GM12878 (cell line): ENCODE results near the gene MBOAT1. TPM values are rescaled to one million over a fixed set of nuclear protein-coding genes. Genes with fewer than 3 reads are reported as not detected.

Source experiments
- ATAC-seq: fragments of 200-7000 bp; cut with Tn5 transposase; 3 replicates; pipeline ENCODE4 v1.9.1; 2020; ENCODE audit warnings: mild to moderate bottlenecking, moderate library complexity
- BruUV-seq: library from RNA; stranded (reverse); fragments of 400-500 nt; replicated peaks from 2 replicates; lab custom pipeline; 2021; lab: Mats Ljungman, UMichigan
- CTCF ChIA-PET: fragments of 300-600 bp; sonication (Branson Sonifier 250); formaldehyde crosslinking; extraction: SDS; loops from one replicate; lab custom pipeline; 2021; ENCODE audit warnings: inconsistent platforms; lab: Yijun Ruan, JAX
- POLR2A ChIA-PET: fragments of 350-600 bp; formaldehyde crosslinking; extraction: SDS; loops from one replicate; lab custom pipeline; 2021; ENCODE audit warnings: inconsistent platforms; lab: Charles Lee
- RAD21 ChIA-PET: fragments of 300-600 bp; sonication (Branson Sonifier 250); formaldehyde crosslinking; loops from one replicate; lab custom pipeline; 2023; ENCODE audit warnings: antibody characterized with exemption; ENCODE audit not compliant: unreplicated experiment; lab: Charles Lee
- SMC1A ChIA-PET: fragments of 300-600 bp; sonication (Branson Sonifier 250); formaldehyde crosslinking; loops from one replicate; lab custom pipeline; 2023; ENCODE audit not compliant: unreplicated experiment, uncharacterized antibody; lab: Charles Lee
- DNase-seq: peaks from one replicate; pipeline ENCODE4 v3.0.0-alpha.2; 2011; ENCODE audit warnings: low read depth, low spot score
- FAIRE-seq: peaks from 3 replicates; lab custom pipeline; 2011; peaks lifted over from hg19 to GRCh38; lab: Jason Lieb, UNC
- H2AFZ ChIP-seq: 2 replicates; pipeline ENCODE4 v1.6.0; 2011; ENCODE audit warnings: low read depth, low read length, control low read depth; ENCODE audit not compliant: control insufficient read depth
- H3K27ac ChIP-seq: 2 replicates; pipeline ENCODE4 v1.5.1; 2011; ENCODE audit warnings: control low read depth; ENCODE audit not compliant: control insufficient read depth, insufficient read depth
- H3K27me3 ChIP-seq, 2 experiments: replicated peaks in 1 of 2; 2 replicates each; pipeline versions ENCODE4 v1.6.0 to v1.6.1; 2011; ENCODE audit warnings: low read length in 1 of 2; ENCODE audit not compliant: control insufficient read depth in 2 of 2, insufficient read depth in 2 of 2
- H3K36me3 ChIP-seq, 2 experiments: 2 replicates each; pipeline ENCODE4 v1.5.1; 2011; ENCODE audit warnings: low read length in 1 of 2; ENCODE audit not compliant: control insufficient read depth in 2 of 2, insufficient read depth in 2 of 2
- H3K4me1 ChIP-seq: 2 replicates; pipeline ENCODE4 v1.6.1; 2011; ENCODE audit warnings: mild to moderate bottlenecking, low read length, moderate library complexity, mixed read lengths; ENCODE audit not compliant: control insufficient read depth, insufficient read depth
- H3K4me2 ChIP-seq: 2 replicates; pipeline ENCODE4 v1.6.0; 2011; ENCODE audit warnings: control low read depth; ENCODE audit not compliant: control insufficient read depth, insufficient read depth
- H3K4me3 ChIP-seq: fragments of 200-600 bp; sonication (generic); 2 replicates; pipeline ENCODE4 v1.5.1; 2016
- H3K79me2 ChIP-seq: 2 replicates; pipeline ENCODE4 v1.6.0; 2011; ENCODE audit warnings: low read length; ENCODE audit not compliant: control insufficient read depth, insufficient read depth
- H3K9ac ChIP-seq: 2 replicates; pipeline ENCODE4 v1.8.0; 2011; ENCODE audit warnings: low read length, control low read depth, mixed read lengths; ENCODE audit not compliant: control insufficient read depth, insufficient read depth
- H3K9me3 ChIP-seq: replicated peaks from 3 replicates; pipeline ENCODE4 v1.5.1; 2011; ENCODE audit warnings: mild to moderate bottlenecking, low read length; ENCODE audit not compliant: control insufficient read depth, insufficient read depth
- H4K20me1 ChIP-seq: 2 replicates; pipeline ENCODE4 v1.6.0; 2011; ENCODE audit not compliant: control insufficient read depth, insufficient read depth
- ATF2 ChIP-seq: IDR thresholded peaks from 2 replicates; pipeline ENCODE4 v1.6.1; 2012; ENCODE audit warnings: low read length, inconsistent platforms
- BRCA1 ChIP-seq: IDR thresholded peaks from 2 replicates; pipeline ENCODE4 v1.6.1; 2011; ENCODE audit warnings: low read depth, low read length, improper control_type of control experiment
- ESRRA ChIP-seq: IDR thresholded peaks from 2 replicates; pipeline ENCODE4 v1.6.1; 2012; ENCODE audit warnings: mild to moderate bottlenecking, low read length, improper control_type of control experiment
- HDGF ChIP-seq: fragments of 450-650 bp; IDR thresholded peaks from 2 replicates; pipeline ENCODE4 v1.6.1; 2016; ENCODE audit warnings: antibody characterized with exemption
- IRF4 ChIP-seq: IDR thresholded peaks from 2 replicates; pipeline ENCODE4 v1.6.1; 2011; ENCODE audit warnings: low read depth, low read length
- MAX ChIP-seq: IDR thresholded peaks from 2 replicates; pipeline ENCODE4 v1.6.1; 2012; ENCODE audit warnings: low read depth, low read length, improper control_type of control experiment
- MEF2A ChIP-seq: IDR thresholded peaks from 2 replicates; pipeline ENCODE4 v1.6.1; 2011; ENCODE audit warnings: low read depth, mild to moderate bottlenecking, low read length, moderate library complexity; ENCODE audit not compliant: insufficient read depth
- NFXL1 ChIP-seq: fragments of 450-650 bp; IDR thresholded peaks from 2 replicates; pipeline ENCODE4 v1.6.1; 2017; ENCODE audit warnings: antibody characterized with exemption, mild to moderate bottlenecking, borderline replicate concordance
- NR2C2 ChIP-seq: IDR thresholded peaks from 2 replicates; pipeline ENCODE4 v1.6.1; 2011; ENCODE audit warnings: borderline replicate concordance, low read depth; ENCODE audit not compliant: control insufficient read depth, insufficient read length
- POLR2AphosphoS5 ChIP-seq: IDR thresholded peaks from 2 replicates; pipeline ENCODE4 v1.6.1; 2011; ENCODE audit warnings: mild to moderate bottlenecking, low read length, inconsistent platforms
- ZBTB40 ChIP-seq: fragments of 450-650 bp; IDR thresholded peaks from 2 replicates; pipeline ENCODE4 v1.6.1; 2016; ENCODE audit warnings: mild to moderate bottlenecking, moderate library complexity, borderline replicate concordance
- ZNF622 ChIP-seq: fragments of 450-650 bp; IDR thresholded peaks from 2 replicates; pipeline ENCODE4 v1.6.1; 2017; ENCODE audit warnings: mild to moderate bottlenecking, inconsistent platforms
- WGBS: methylation state at CpG from one replicate; pipeline ENCODE4 v1.1.6; 2016; ENCODE audit warnings: low lambda C conversion rate; ENCODE audit not compliant: insufficient replicate concordance, insufficient coverage; ENCODE audit errors: missing lambda C conversion rate; 5-methylcytosine and 5-hydroxymethylcytosine counted together
- in situ Hi-C: fragments of 300-500 bp; cut with MboI; formaldehyde crosslinking; loops from 9 replicates; pipeline ENCODE4 v1.14.3; 2018; ENCODE audit warnings: mixed read lengths
- intact Hi-C: fragments of 100-400 bp; cut with micrococcal nuclease; formaldehyde crosslinking; loops from one replicate; pipeline ENCODE4 v1.14.2; 2022; ENCODE audit not compliant: unreplicated experiment
- polyA plus RNA-seq, 11 experiments: library from polyadenylated mRNA; depleted of rRNA in 4 of 11; unstranded in 6 of 11; stranded (reverse) in 5 of 11; fragments of >200 nt; fragmentation: Nextera tagmentation in 4 of 11; fragmentation: Illumina TruSeq in 1 of 11; extraction: Ambion mirVana in 4 of 11; extraction: Trizol in 1 of 11; gene quantifications; 1 replicate in 1 of 11; 2 replicates in 10 of 11; pipeline versions ENCODE4 v1.2.1 to v1.2.3, GENCODE V29; 2011 to 2016; ENCODE audit warnings: inconsistent platforms in 2 of 11, missing spikeins in 2 of 11, low read depth in 1 of 11
- total RNA-seq, 4 experiments: library from RNA; depleted of rRNA in 3 of 4; stranded (reverse); fragments of >200 nt in 3 of 4; fragmentation: Illumina TruSeq in 1 of 4; extraction: Trizol in 1 of 4; gene quantifications; 2 replicates each; pipeline versions ENCODE4 v1.2.1 to v1.2.3, GENCODE V29; 2013 to 2021

Gene MBOAT1
- total and polyA plus RNA-seq, 10 of the 15 experiments (the other 5 are each of a cell fraction or from before 2014, with no cell fraction given) = 0.39 to 21.0 (median 11.6) TPM

- no peak for FAIRE-seq
- POLR2A ChIA-PET = no interaction called here
- TF ChIP-seq MEF2A = no peak
- no peak for TF ChIP-seq MAX
- TF ChIP-seq ZBTB40 = no peak
- no peak for TF ChIP-seq BRCA1
- no peak for TF ChIP-seq ESRRA
- TF ChIP-seq ATF2 = no peak
- TF ChIP-seq NR2C2 = no peak
- no peak for TF ChIP-seq ZNF622
- TF ChIP-seq HDGF = no peak
- no peak for TF ChIP-seq IRF4
- TF ChIP-seq NFXL1 = no peak
- no peak for TF ChIP-seq POLR2AphosphoS5
- Histone ChIP-seq H3K79me2 (no peaks in the 10 kb centered on the region), H3K9ac (no peak overlapping the region), H3K4me3 (no peak overlapping the region), H3K9me3 (no peaks in the 10 kb centered on the region), H2AFZ (no peak overlapping the region), H3K36me3 (peaks cover 0 to 5% of the 10 kb centered on the region in 2 experiments; a peak in 2 of 4 replicates), H3K4me1 (no peaks in the 10 kb centered on the region), H4K20me1 (no peaks in the 10 kb centered on the region), H3K4me2 (no peak overlapping the region), H3K27ac (no peak overlapping the region), H3K27me3 (no peaks in the 10 kb centered on the region)
- RAD21 ChIA-PET = no interaction called here
- SMC1A ChIA-PET = interaction anchor here (0.8 kb wide), 1 partner anchor 47 kb away, joined by 3 read pairs; no protein-coding TSS in a partner anchor
- intact Hi-C loops = no loop called here
- ATAC-seq = no peak
- no TSS peak for BruUV-seq
- 97% methylated on average over 6 of the region's 6 CpGs for WGBS
- in situ Hi-C loops = no loop called here
- DNase-seq = no peak
- CTCF ChIA-PET = interaction anchor here (1.0 to 4.3 kb wide), 2 partner anchors 30 to 34 kb away, joined by 3 to 19 read pairs; no protein-coding TSS in a partner anchor
These were observed 115.7 kb downstream of the MBOAT1 start for GRCh38 chr6:20096536-20096935.
